GM18526 (cell line): Measurements from ENCODE around the gene CNOT1.

ENCODE experiments used
- POLR2A ChIP-seq: IDR thresholded peaks from 3 replicates; pipeline ENCODE4 v1.6.1; 2011; ENCODE audit not compliant: insufficient read length; ENCODE audit errors: extremely low read depth

Gene CNOT1

GRCh38 chr16:58494981-58495520, 134.6 kb downstream of the CNOT1 start:
- no peak for TF ChIP-seq POLR2A

DNA sequence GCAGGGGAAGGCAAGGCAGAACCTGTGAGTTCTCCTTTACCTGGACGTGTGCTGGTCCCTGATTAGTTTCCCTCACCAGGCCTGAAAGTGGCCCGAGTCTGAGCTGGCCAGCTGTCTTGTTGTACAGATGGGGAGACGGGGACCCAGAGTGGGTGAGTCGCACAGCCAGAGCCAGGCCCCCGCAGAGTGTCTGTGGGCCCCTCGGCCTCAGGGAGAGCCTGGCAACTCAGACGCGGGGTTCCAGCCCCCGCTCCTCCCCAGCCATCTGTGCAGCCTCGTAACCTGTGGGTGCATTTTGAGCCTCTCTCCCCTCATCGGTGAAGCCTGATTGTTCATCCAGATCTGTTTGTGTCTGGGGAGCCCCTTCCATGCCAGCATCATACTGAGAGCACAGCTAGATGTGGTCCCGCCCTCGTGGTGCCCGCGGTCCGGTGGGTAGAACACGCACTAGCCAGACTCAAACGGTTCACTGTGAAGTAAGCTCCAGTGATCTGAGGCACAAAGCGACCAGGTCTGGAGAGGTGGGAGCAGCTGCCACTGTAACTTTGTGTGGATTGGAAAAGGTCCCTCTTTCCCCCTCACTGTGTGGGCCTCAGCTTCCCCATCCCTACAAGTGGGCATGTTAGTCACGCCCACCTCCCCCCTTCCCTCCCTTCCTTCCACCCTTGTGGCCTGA, 135.7 kb downstream of the CNOT1 start:
- TF ChIP-seq POLR2A, result no peak

GRCh38 chr16:58492735-58493134, 136.9 kb downstream of the CNOT1 start:
- no peak for TF ChIP-seq POLR2A

DNA sequence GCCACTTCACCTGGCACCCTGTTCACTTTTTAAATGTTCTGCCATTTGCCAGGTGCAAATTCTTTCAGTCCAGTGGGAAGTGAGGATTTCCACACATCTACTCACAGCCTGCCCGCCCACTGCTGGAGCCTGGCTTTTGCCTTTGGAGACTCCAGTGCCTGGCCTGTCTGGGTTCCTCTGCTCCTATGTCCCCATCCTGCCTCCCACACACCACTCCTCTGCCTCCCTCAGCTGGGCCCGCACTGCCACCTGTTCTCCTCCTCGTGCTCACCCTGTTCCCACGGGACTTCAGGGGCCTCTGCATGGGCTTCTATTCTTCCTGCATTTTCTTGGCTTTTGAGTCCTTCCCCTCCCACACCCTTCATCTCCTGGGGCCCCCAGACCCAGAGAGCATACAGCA, 137.6 kb downstream of the CNOT1 start:
- TF ChIP-seq POLR2A, result no peak

- no peak for TF ChIP-seq POLR2A
Measured at GRCh38 chr16:58490065-58490464, 139.6 kb downstream of the CNOT1 start.

GRCh38 chr16:58488531-58488930, 141.1 kb downstream of the CNOT1 start:
- TF ChIP-seq POLR2A, result no peak

- TF ChIP-seq POLR2A, result no peak
Measured at GRCh38 chr16:58487566-58488351, 141.9 kb downstream of the CNOT1 start.

- no peak for TF ChIP-seq POLR2A
Measured at GRCh38 chr16:58485184-58485887, 144.3 kb downstream of the CNOT1 start.

- TF ChIP-seq POLR2A, result no peak
Measured at GRCh38 chr16:58481931-58482330, 147.7 kb downstream of the CNOT1 start.

DNA sequence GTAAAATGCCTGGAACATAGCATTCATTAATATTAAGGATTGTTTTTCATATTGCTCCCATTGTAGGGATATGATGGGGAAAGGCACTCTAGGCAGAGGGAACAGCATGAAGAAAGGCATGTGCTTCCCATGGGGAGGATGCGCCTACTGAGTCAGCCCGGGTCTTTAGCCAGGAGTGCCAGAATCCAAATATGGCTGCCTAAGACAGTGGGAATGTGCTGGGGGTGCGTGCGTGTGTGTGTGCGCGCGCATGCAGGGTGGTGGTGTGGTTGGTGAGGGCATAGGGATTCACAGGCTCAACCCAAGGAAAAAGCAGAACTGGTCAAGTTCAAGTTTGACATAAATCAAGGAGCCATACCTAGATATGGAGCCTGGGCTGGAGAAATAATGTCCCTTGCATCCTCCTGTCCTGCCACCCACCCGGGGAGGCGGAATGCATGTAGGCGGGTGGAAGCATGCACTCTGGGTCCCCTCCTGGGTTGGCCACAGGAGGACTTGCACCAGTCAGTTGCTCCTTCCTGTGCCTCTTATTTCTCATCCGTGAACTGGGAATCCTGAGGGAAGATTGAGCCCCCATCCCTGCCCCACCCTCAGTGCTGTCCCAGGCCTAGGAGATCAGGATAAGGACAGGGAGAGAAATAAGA, 148.3 kb downstream of the CNOT1 start:
- no peak for TF ChIP-seq POLR2A

GRCh38 chr16:58478427-58478826, 151.2 kb downstream of the CNOT1 start:
- no peak for TF ChIP-seq POLR2A

- TF ChIP-seq POLR2A, result no peak
Measured at GRCh38 chr16:58476791-58477190, 152.8 kb downstream of the CNOT1 start.

GRCh38 chr16:58475091-58475619, 154.5 kb downstream of the CNOT1 start:
- TF ChIP-seq POLR2A, result no peak

- no peak for TF ChIP-seq POLR2A
Measured at GRCh38 chr16:58474296-58474695, 155.3 kb downstream of the CNOT1 start.

- TF ChIP-seq POLR2A, result no peak
Measured at GRCh38 chr16:58472827-58473226, 156.8 kb downstream of the CNOT1 start.
